Measurements from ENCODE around the gene ABRACL.
"Not testable (repeated sequence)": the region's sequence is repeated elsewhere in the genome, so short reads cannot be mapped to it uniquely, and the experiment has no call there.

The ABRACL gene

GRCh38 chr6:139028658-139029469 is at the start of gene ABRACL:
Gene ABRACL, plus strand, starts transcription at chr6:139028745. Its CDS starts 5,416 bp downstream, at chr6:139034161.
- peak; percentile 75 for DNase-seq

- no peak for DNase-seq
These were observed 49.2 kb upstream of the ABRACL start for GRCh38 chr6:138979365-138979764.

GRCh38 chr6:138979813-138980668 is 48.5 kb upstream of the ABRACL start:
- no peak for DNase-seq

- DNase-seq = peak; percentile 55
These were observed 47.1 kb upstream of the ABRACL start for GRCh38 chr6:138981416-138981815.

- DNase-seq = peak; percentile 79
These were observed 42.0 kb upstream of the ABRACL start for GRCh38 chr6:138986578-138986977.

GRCh38 chr6:138987080-138987642 is 41.4 kb upstream of the ABRACL start:
- DNase-seq = no peak

GRCh38 chr6:138987643-138988468 is 40.7 kb upstream of the ABRACL start, which contains the start of gene REPS1:
Gene REPS1, minus strand, starts transcription at chr6:138988253. Its CDS starts 571 bp downstream, at chr6:138987682.
- peak; percentile 87 for DNase-seq

- DNase-seq = no peak
These were observed 40.1 kb upstream of the ABRACL start for GRCh38 chr6:138988469-138988834.

- no peak for DNase-seq
These were observed 39.2 kb upstream of the ABRACL start for GRCh38 chr6:138989098-138989983.

GRCh38 chr6:138991206-138991605 is 37.3 kb upstream of the ABRACL start:
- DNase-seq = no peak

GRCh38 chr6:138992965-138993364 is 35.6 kb upstream of the ABRACL start:
- not testable (repeated sequence) for DNase-seq

- not testable (repeated sequence) for DNase-seq
These were observed 35.1 kb upstream of the ABRACL start for GRCh38 chr6:138993410-138993809.

GRCh38 chr6:138996524-138996923 is 32.0 kb upstream of the ABRACL start:
- no peak for DNase-seq

- no peak for DNase-seq
These were observed 31.4 kb upstream of the ABRACL start for GRCh38 chr6:138997136-138997535.

GRCh38 chr6:138999949-139000725 is 28.4 kb upstream of the ABRACL start:
- DNase-seq = no peak

- no peak for DNase-seq
These were observed 24.8 kb upstream of the ABRACL start for GRCh38 chr6:139003751-139004150.

- no peak for DNase-seq
These were observed 22.1 kb upstream of the ABRACL start for GRCh38 chr6:139006477-139006876.

GRCh38 chr6:139007428-139007827 is 21.1 kb upstream of the ABRACL start:
- no peak for DNase-seq

- DNase-seq = no peak
These were observed 20.4 kb upstream of the ABRACL start for GRCh38 chr6:139008117-139008516.

GRCh38 chr6:139010674-139011073 is 17.9 kb upstream of the ABRACL start:
- no peak for DNase-seq

GRCh38 chr6:139011980-139012379 is 16.6 kb upstream of the ABRACL start:
- DNase-seq = no peak
